ENCODE results near the gene B3GNT9.
"Not testable (repeated sequence)": the region's sequence is repeated elsewhere in the genome, so short reads cannot be mapped to it uniquely, and the experiment has no call there.

Gene B3GNT9

GRCh38 chr16:67128887-67129286, 21.9 kb downstream of the B3GNT9 start:
- no peak overlapping the region for H3K27ac Mint-ChIP-seq
- DNase-seq (no peak), ATAC-seq (no peak)
- no peak overlapping the region for H3K4me3 Mint-ChIP-seq
- no peaks in the 10 kb centered on the region for H3K9me3 Mint-ChIP-seq
- H3K27me3 Mint-ChIP-seq, result no peaks in the 10 kb centered on the region
- no peaks in the 10 kb centered on the region for H3K4me1 Mint-ChIP-seq

- ATAC-seq, result no peak
- H3K27ac Mint-ChIP-seq, result no peak overlapping the region
- no peaks in the 10 kb centered on the region for H3K27me3 Mint-ChIP-seq
- DNase-seq, result no peak
- H3K4me3 Mint-ChIP-seq, result no peak overlapping the region
- no peaks in the 10 kb centered on the region for H3K9me3 Mint-ChIP-seq
- H3K4me1 Mint-ChIP-seq, result no peaks in the 10 kb centered on the region
Measured at GRCh38 chr16:67128417-67128816, 22.4 kb downstream of the B3GNT9 start.

GRCh38 chr16:67122799-67123198, 28.0 kb downstream of the B3GNT9 start:
- H3K27ac Mint-ChIP-seq, H3K9me3 Mint-ChIP-seq, ATAC-seq, H3K4me3 Mint-ChIP-seq, DNase-seq, H3K4me1 Mint-ChIP-seq, H3K27me3 Mint-ChIP-seq: not testable (repeated sequence)

- ATAC-seq, result no peak
- Mint-ChIP-seq H3K4me3 (no peak overlapping the region), H3K27me3 (no peaks in the 10 kb centered on the region), H3K9me3 (no peaks in the 10 kb centered on the region), H3K4me1 (no peaks in the 10 kb centered on the region), H3K27ac (no peak overlapping the region)
- no peak for DNase-seq
Measured at GRCh38 chr16:67120025-67120424, 30.8 kb downstream of the B3GNT9 start.

GRCh38 chr16:67117716-67118115, 33.1 kb downstream of the B3GNT9 start:
- no peak overlapping the region for H3K27ac Mint-ChIP-seq
- no peaks in the 10 kb centered on the region for H3K9me3 Mint-ChIP-seq
- H3K4me3 Mint-ChIP-seq, result no peak overlapping the region
- DNase-seq (no peak), ATAC-seq (no peak)
- H3K4me1 Mint-ChIP-seq, result peaks cover 4% of the 10 kb centered on the region
- no peaks in the 10 kb centered on the region for H3K27me3 Mint-ChIP-seq

GRCh38 chr16:67116388-67117311, 34.1 kb downstream of the B3GNT9 start:
- Mint-ChIP-seq H3K9me3 (no peaks in the 10 kb centered on the region), H3K27ac (peak overlapping the region; percentile 17 to 60), H3K27me3 (no peaks in the 10 kb centered on the region), H3K4me3 (no peak overlapping the region), H3K4me1 (peaks cover 15% of the 10 kb centered on the region)
- DNase-seq (no peak), ATAC-seq (no peak)

- Mint-ChIP-seq H3K27ac (no peak overlapping the region), H3K4me3 (no peak overlapping the region), H3K4me1 (peaks cover 25% of the 10 kb centered on the region), H3K27me3 (no peaks in the 10 kb centered on the region), H3K9me3 (no peaks in the 10 kb centered on the region)
- ATAC-seq (no peak), DNase-seq (no peak)
Measured at GRCh38 chr16:67115639-67116038, 35.2 kb downstream of the B3GNT9 start.

GRCh38 chr16:67114793-67115192, 36.0 kb downstream of the B3GNT9 start:
- Mint-ChIP-seq H3K4me1 (peaks cover 28% of the 10 kb centered on the region), H3K27me3 (no peaks in the 10 kb centered on the region), H3K9me3 (no peaks in the 10 kb centered on the region), H3K27ac (no peak overlapping the region), H3K4me3 (no peak overlapping the region)
- no peak for DNase-seq
- ATAC-seq, result no peak

GRCh38 chr16:67112591-67113399, 38.0 kb downstream of the B3GNT9 start:
- Mint-ChIP-seq H3K27me3 (no peaks in the 10 kb centered on the region), H3K9me3 (no peaks in the 10 kb centered on the region), H3K4me1 (peaks cover 37% of the 10 kb centered on the region), H3K27ac (no peak overlapping the region), H3K4me3 (no peak overlapping the region)
- DNase-seq (no peak), ATAC-seq (no peak)

GRCh38 chr16:67111951-67112444, 38.8 kb downstream of the B3GNT9 start:
- no peak for ATAC-seq
- Mint-ChIP-seq H3K4me3 (no peak overlapping the region), H3K9me3 (no peaks in the 10 kb centered on the region), H3K27ac (no peak overlapping the region), H3K27me3 (no peaks in the 10 kb centered on the region), H3K4me1 (peaks cover 37% of the 10 kb centered on the region)
- DNase-seq, result no peak

GRCh38 chr16:67109407-67110135, 41.2 kb downstream of the B3GNT9 start, which contains the start of gene PHAF1:
PHAF1 (plus strand) TSS chr16:67109941; CDS start chr16:67110176, 235 bp downstream.
- Mint-ChIP-seq H3K9me3 (no peaks in the 10 kb centered on the region), H3K27me3 (no peaks in the 10 kb centered on the region), H3K4me3 (peak within 1 kb of the TSS; percentile 95 to 96), H3K27ac (peak within 1 kb of the TSS; percentile 81 to 94), H3K4me1 (peaks cover 37% of the 10 kb centered on the region)
- peak; percentile 91 for ATAC-seq
- peak; percentile 95 to 97 for DNase-seq

- H3K27me3 Mint-ChIP-seq, result no peaks in the 10 kb centered on the region
- peak overlapping the region; percentile 95 to 96 for H3K4me3 Mint-ChIP-seq
- no peak for ATAC-seq
- no peak for DNase-seq
- peaks cover 37% of the 10 kb centered on the region for H3K4me1 Mint-ChIP-seq
- H3K9me3 Mint-ChIP-seq, result no peaks in the 10 kb centered on the region
- H3K27ac Mint-ChIP-seq, result peak overlapping the region in 1 of 2 donors; percentile 66
Measured at GRCh38 chr16:67108931-67109406, 41.8 kb downstream of the B3GNT9 start.

- Mint-ChIP-seq H3K4me3 (no peak overlapping the region), H3K9me3 (no peaks in the 10 kb centered on the region), H3K27me3 (no peaks in the 10 kb centered on the region), H3K27ac (no peak overlapping the region), H3K4me1 (peaks cover 37% of the 10 kb centered on the region)
- ATAC-seq (no peak), DNase-seq (no peak)
Measured at GRCh38 chr16:67108489-67108888, 42.3 kb downstream of the B3GNT9 start.

GRCh38 chr16:67105881-67106280, 44.9 kb downstream of the B3GNT9 start:
- Mint-ChIP-seq H3K4me3 (no peak overlapping the region), H3K27me3 (no peaks in the 10 kb centered on the region), H3K27ac (no peak overlapping the region), H3K9me3 (no peaks in the 10 kb centered on the region), H3K4me1 (peaks cover 14% of the 10 kb centered on the region)
- no peak for DNase-seq
- ATAC-seq, result no peak

GRCh38 chr16:67105246-67105645, 45.6 kb downstream of the B3GNT9 start:
- no peak overlapping the region for H3K27ac Mint-ChIP-seq
- peaks cover 9% of the 10 kb centered on the region for H3K4me1 Mint-ChIP-seq
- no peaks in the 10 kb centered on the region for H3K9me3 Mint-ChIP-seq
- H3K4me3 Mint-ChIP-seq, result no peak overlapping the region
- no peaks in the 10 kb centered on the region for H3K27me3 Mint-ChIP-seq
- ATAC-seq (no peak), DNase-seq (no peak)
